OCI-LY3 (cell line): ENCODE measurements around the gene GMPR.

Source experiments
- H2AFZ ChIP-seq: fragments of 200-600, 300-600 bp; shearing (Covaris generic); 2 replicates; pipeline ENCODE4 v1.6.0; 2014; ENCODE audit warnings: antibody characterized with exemption, low read depth, low read length
- H3K27ac ChIP-seq: fragments of 200-600, 300-600 bp; sonication (generic); 2 replicates; pipeline ENCODE4 v1.5.1; 2014; ENCODE audit warnings: mild to moderate bottlenecking, low read length, moderate library complexity, mixed read lengths
- H3K27me3 ChIP-seq: fragments of 200-600, 300-600 bp; sonication (generic); 2 replicates; pipeline ENCODE4 v1.6.1; 2014; ENCODE audit warnings: low read depth, low read length, mixed read lengths
- H3K36me3 ChIP-seq: fragments of 200-600, 300-600 bp; sonication (generic); replicated peaks from 2 replicates; pipeline ENCODE3; 2014; ENCODE audit warnings: low read depth, low read length, mixed read lengths
- H3K4me1 ChIP-seq: fragments of 300-600, 200-600 bp; sonication (generic); 2 replicates; pipeline ENCODE4 v1.6.1; 2014; ENCODE audit warnings: low read length, mixed read lengths
- H3K4me2 ChIP-seq: fragments of 200-600, 300-600 bp; sonication (generic); 2 replicates; pipeline ENCODE4 v1.6.1; 2014; ENCODE audit warnings: low read length, mixed read lengths
- H3K4me3 ChIP-seq: fragments of 300-600, 200-600 bp; sonication (generic); 2 replicates; pipeline ENCODE4 v1.5.1; 2014; ENCODE audit warnings: antibody characterized with exemption, mild to moderate bottlenecking, low read length, moderate library complexity
- H3K79me2 ChIP-seq: fragments of 300-600, 200-600 bp; shearing (Covaris generic); 2 replicates; pipeline ENCODE4 v1.6.1; 2014; ENCODE audit warnings: mild to moderate bottlenecking, low read length, mixed read lengths
- H3K9ac ChIP-seq: fragments of 300-600, 200-600 bp; shearing (Covaris generic); 2 replicates; pipeline ENCODE4 v1.6.0; 2014; ENCODE audit warnings: mild to moderate bottlenecking, low read length, moderate library complexity
- H3K9me3 ChIP-seq: fragments of 200-600, 300-600 bp; shearing (Covaris generic); 2 replicates; pipeline ENCODE4 v1.6.1; 2014; ENCODE audit warnings: low read length, mixed read lengths; ENCODE audit not compliant: insufficient read depth
- H4K20me1 ChIP-seq: fragments of 200-600, 300-600 bp; sonication (generic); 2 replicates; pipeline ENCODE4 v1.6.1; 2016; ENCODE audit warnings: low read length, mixed read lengths; ENCODE audit not compliant: insufficient read depth
- CTCF ChIP-seq: fragments of 200-600, 300-600 bp; sonication (generic); IDR thresholded peaks from 2 replicates; pipeline ENCODE4 v1.5.1; 2014; ENCODE audit warnings: antibody characterized with exemption, low read length, low read depth
- EZH2phosphoT487 ChIP-seq: fragments of 200-600 bp; shearing (Covaris generic); IDR thresholded peaks from 2 replicates; pipeline ENCODE4 v1.6.1; 2018; ENCODE audit warnings: antibody characterized with exemption, mixed run types, low read depth

Gene GMPR

GRCh38 chr6:16329233-16329632 is 90.8 kb downstream of the GMPR start:
- Histone ChIP-seq H3K4me3 (no peak overlapping the region), H3K9ac (no peak overlapping the region), H3K36me3 (no peaks in the 10 kb centered on the region), H3K9me3 (no peaks in the 10 kb centered on the region), H3K79me2 (no peaks in the 10 kb centered on the region), H4K20me1 (no peaks in the 10 kb centered on the region), H3K27ac (no peak overlapping the region), H3K4me1 (peaks cover 7% of the 10 kb centered on the region; the same call in 1 of the 2 replicates), H2AFZ (no peak overlapping the region), H3K27me3 (peaks cover 7% of the 10 kb centered on the region), H3K4me2 (no peak overlapping the region)
- no peak for TF ChIP-seq EZH2phosphoT487
- no peak for TF ChIP-seq CTCF

- TF ChIP-seq EZH2phosphoT487 (no peak), CTCF (peak; percentile 85)
- Histone ChIP-seq H3K9me3 (no peaks in the 10 kb centered on the region), H3K36me3 (no peaks in the 10 kb centered on the region), H3K4me2 (peak overlapping the region; percentile 48), H3K4me3 (peak overlapping the region; percentile 37), H3K79me2 (no peaks in the 10 kb centered on the region), H3K4me1 (peaks cover 7% of the 10 kb centered on the region; the same call in 1 of the 2 replicates), H2AFZ (no peak overlapping the region), H3K27ac (no peak overlapping the region), H3K27me3 (peaks cover 7% of the 10 kb centered on the region), H3K9ac (no peak overlapping the region), H4K20me1 (no peaks in the 10 kb centered on the region)
Measured at GRCh38 chr6:16331384-16332174, 93.2 kb downstream of the GMPR start.

GRCh38 chr6:16332175-16332542 is 93.8 kb downstream of the GMPR start:
- Histone ChIP-seq H3K4me2 (peak overlapping the region; percentile 48), H3K9ac (no peak overlapping the region), H3K4me1 (peaks cover 7% of the 10 kb centered on the region; the same call in 1 of the 2 replicates), H3K27me3 (peaks cover 7% of the 10 kb centered on the region), H2AFZ (no peak overlapping the region), H3K9me3 (no peaks in the 10 kb centered on the region), H3K27ac (no peak overlapping the region), H3K36me3 (no peaks in the 10 kb centered on the region), H3K4me3 (peak overlapping the region; percentile 37), H4K20me1 (no peaks in the 10 kb centered on the region), H3K79me2 (no peaks in the 10 kb centered on the region)
- TF ChIP-seq EZH2phosphoT487 (no peak), CTCF (peak; percentile 78)

- no peak overlapping the region for H3K27ac ChIP-seq
- H3K36me3 ChIP-seq = no peaks in the 10 kb centered on the region
- H3K4me1 ChIP-seq = peaks cover 7% of the 10 kb centered on the region; the same call in 1 of the 2 replicates
- no peak overlapping the region for H3K9ac ChIP-seq
- H2AFZ ChIP-seq = no peak overlapping the region
- no peaks in the 10 kb centered on the region for H3K9me3 ChIP-seq
- no peak overlapping the region for H3K4me3 ChIP-seq
- H3K4me2 ChIP-seq = no peak overlapping the region
- H4K20me1 ChIP-seq = no peaks in the 10 kb centered on the region
- H3K27me3 ChIP-seq = peaks cover 7% of the 10 kb centered on the region
- TF ChIP-seq CTCF = no peak
- no peak for TF ChIP-seq EZH2phosphoT487
- no peaks in the 10 kb centered on the region for H3K79me2 ChIP-seq
Measured at GRCh38 chr6:16333580-16333979, 95.2 kb downstream of the GMPR start.
